ENCODE measurements around the gene UNC13D.

Gene UNC13D

DNA sequence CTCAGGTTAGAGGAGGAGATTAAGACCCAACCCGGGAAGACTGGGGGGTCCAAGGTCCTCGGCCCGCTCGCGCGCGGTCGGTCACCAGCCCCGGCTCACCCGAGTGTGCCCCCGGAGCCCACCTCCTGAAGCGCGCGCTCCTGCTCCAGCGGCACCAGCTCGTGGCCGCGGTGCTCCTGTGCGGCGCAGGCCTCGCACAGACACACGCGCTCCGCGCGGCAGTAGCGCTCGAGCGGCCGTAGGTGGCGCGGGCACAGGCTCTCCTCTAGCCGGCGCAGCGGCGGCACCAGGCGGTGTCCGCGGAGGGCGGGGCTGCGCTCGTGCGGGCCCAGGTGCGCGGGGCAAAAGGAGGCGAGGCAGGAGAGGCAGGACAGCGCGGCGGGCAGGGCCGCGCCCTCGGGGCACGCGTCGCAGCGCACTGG is 33.6 kb upstream of the UNC13D start:
- no peak for DNase-seq (ENCODE audit: low read depth)
- H3K4me3 ChIP-seq (ENCODE audit: control insufficient read depth, low read depth, low read length): peak overlapping the region; percentile 52
- TF ChIP-seq, protein P1, sequence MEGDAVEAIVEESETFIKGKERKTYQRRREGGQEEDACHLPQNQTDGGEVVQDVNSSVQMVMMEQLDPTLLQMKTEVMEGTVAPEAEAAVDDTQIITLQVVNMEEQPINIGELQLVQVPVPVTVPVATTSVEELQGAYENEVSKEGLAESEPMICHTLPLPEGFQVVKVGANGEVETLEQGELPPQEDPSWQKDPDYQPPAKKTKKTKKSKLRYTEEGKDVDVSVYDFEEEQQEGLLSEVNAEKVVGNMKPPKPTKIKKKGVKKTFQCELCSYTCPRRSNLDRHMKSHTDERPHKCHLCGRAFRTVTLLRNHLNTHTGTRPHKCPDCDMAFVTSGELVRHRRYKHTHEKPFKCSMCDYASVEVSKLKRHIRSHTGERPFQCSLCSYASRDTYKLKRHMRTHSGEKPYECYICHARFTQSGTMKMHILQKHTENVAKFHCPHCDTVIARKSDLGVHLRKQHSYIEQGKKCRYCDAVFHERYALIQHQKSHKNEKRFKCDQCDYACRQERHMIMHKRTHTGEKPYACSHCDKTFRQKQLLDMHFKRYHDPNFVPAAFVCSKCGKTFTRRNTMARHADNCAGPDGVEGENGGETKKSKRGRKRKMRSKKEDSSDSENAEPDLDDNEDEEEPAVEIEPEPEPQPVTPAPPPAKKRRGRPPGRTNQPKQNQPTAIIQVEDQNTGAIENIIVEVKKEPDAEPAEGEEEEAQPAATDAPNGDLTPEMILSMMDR (IDR thresholded peaks at IDR 0.05; ENCODE audit: control insufficient read depth, insufficient read depth, low read depth, low read length, missing control alignments): peak; percentile 18

DNA sequence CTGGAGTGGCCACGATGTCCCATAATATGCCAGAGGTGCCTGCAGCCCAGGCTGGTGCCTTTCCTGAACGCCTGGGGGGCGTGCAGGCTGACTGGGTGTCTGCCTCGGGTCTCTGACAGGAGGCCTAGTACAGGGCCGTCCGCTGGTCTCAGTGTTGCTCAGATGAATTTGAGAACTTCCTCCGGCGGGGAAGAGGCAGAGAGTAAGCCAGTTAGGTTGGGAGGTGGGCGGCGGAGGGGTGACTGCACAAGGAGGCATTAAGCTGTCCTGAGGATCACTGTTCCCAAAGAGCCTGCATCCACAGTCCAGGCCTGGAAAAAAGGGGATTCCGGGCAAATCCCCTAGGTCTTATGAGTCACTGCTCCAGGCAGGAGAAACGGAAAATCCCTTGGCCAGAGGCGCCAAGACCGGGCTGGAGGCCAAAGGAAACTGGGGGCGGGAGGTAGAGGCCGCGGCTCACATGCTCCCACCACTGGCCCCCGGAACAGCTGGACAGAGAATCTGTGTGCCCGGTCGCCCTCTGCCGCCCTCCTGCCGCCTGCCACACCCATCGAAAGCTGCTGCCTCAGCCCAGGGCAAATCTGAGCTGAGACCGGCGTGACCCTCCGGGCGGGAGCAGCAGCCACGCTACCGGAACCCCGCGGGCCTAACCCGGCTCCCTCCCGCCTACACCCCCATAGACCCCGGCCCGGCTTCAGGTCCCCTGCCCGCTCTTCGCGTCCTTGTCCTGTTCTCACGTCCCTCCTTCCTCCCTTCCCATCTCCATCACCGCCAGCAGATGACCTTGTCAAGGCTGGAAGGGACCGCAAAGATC is 32.9 kb upstream of the UNC13D start:
- TF ChIP-seq, protein P1 (IDR thresholded peaks at IDR 0.05; ENCODE audit: control insufficient read depth, insufficient read depth, low read depth, low read length, missing control alignments): no peak
- DNase-seq (ENCODE audit: low read depth): peak; percentile 77
- peak overlapping the region; percentile 52 for H3K4me3 ChIP-seq (ENCODE audit: control insufficient read depth, low read depth, low read length)

DNA sequence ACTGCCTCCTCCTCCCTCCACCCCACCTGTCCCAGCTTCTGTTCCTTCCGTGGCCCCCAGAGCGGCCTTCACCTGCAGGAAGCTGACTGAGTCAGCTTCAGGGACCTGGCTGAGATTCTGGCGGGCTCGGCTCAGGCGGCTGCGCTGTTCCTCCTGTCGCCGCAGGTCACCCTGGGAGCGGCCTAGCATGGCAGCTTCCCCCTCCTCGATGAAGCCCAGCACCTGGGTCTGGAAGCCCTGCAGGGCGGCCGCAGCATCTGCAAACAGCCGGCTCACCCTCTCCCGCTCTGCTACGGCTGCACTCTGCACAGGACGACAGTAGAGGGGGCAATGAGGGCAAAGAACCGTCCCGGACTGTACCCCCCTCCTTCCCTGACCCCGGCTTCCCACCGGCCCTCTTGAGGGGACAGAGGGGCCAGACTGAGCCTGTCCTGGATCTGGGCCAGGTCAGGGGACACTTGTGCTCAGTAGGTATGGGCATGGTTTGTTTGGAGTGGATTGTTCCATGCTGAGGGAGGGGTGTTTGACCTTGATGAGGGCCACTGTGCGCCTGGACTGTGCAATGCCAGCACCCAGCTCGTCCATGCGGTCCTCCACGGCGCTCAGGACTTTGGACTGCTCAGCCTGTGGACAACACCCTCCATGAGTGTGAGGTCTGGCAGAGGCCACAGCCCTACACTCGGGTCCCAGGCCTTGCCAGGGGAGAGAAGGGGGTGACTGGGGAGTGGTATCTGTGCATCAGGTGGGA is 32.2 kb upstream of the UNC13D start:
- no peak for DNase-seq (ENCODE audit: low read depth)
- TF ChIP-seq, protein P1 (IDR thresholded peaks at IDR 0.05; ENCODE audit: control insufficient read depth, insufficient read depth, low read depth, low read length, missing control alignments): no peak
- H3K4me3 ChIP-seq (ENCODE audit: control insufficient read depth, low read depth, low read length): peak overlapping the region; percentile 52

DNA sequence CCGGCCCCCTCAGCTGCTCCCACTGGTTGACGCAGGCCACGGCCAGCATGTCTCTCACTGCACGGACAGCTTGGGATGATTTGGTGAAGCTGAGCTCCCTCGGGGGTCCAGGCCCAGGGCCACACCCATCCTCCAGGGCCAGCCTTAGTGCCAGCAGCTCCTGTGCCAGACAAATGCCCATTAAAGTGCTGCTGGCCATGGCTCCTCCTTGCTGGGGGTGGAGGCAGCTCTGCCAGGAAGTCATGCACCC is 31.7 kb upstream of the UNC13D start:
- no peak overlapping the region for H3K4me3 ChIP-seq (ENCODE audit: control insufficient read depth, low read depth, low read length)

DNA sequence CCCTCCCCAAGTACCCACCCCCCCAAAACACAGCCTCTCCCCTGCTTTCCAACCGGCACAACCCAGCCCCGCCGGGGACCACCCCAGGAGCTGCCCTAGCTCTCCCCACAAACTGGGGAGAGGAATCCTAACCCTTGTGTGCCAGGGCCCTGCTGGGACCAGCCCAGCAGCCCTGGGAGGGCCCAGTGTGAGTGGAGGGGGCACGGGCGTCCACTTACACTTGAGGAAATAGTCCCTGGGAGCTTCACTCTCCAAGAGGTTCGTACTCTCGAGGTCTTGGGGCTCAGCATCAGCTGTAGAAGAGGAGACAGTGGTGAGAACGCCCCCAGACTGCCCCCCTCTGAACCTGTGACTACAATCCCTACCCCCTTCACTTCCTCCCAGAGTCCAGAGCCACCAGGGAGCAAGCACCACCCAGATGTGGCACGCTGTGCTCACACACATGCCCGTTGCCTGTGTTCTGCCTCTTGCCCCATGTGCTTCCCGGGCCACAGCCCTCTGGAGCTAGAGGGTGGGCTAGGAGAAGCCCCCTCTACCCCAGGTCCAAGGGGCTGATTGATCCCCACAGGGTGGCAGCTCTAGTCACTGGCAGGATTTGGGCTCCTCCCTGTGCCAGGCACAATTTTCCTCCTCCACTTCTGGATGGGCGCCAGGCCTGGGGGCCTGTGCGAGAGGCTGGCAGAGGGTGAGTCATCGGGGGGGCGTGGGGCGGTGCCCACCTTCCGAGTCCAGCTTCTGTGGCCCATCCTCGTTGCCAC is 31.2 kb upstream of the UNC13D start:
- TF ChIP-seq, protein P1 (IDR thresholded peaks at IDR 0.05; ENCODE audit: control insufficient read depth, insufficient read depth, low read depth, low read length, missing control alignments): no peak
- no peak for DNase-seq (ENCODE audit: low read depth)
- H3K4me3 ChIP-seq (ENCODE audit: control insufficient read depth, low read depth, low read length): no peak overlapping the region

More for the DNA sequence above, 31.7 kb upstream of the UNC13D start:
- TF ChIP-seq, protein P1 (IDR thresholded peaks at IDR 0.05; ENCODE audit: control insufficient read depth, insufficient read depth, low read depth, low read length, missing control alignments): no peak
- no peak for DNase-seq (ENCODE audit: low read depth)

DNA sequence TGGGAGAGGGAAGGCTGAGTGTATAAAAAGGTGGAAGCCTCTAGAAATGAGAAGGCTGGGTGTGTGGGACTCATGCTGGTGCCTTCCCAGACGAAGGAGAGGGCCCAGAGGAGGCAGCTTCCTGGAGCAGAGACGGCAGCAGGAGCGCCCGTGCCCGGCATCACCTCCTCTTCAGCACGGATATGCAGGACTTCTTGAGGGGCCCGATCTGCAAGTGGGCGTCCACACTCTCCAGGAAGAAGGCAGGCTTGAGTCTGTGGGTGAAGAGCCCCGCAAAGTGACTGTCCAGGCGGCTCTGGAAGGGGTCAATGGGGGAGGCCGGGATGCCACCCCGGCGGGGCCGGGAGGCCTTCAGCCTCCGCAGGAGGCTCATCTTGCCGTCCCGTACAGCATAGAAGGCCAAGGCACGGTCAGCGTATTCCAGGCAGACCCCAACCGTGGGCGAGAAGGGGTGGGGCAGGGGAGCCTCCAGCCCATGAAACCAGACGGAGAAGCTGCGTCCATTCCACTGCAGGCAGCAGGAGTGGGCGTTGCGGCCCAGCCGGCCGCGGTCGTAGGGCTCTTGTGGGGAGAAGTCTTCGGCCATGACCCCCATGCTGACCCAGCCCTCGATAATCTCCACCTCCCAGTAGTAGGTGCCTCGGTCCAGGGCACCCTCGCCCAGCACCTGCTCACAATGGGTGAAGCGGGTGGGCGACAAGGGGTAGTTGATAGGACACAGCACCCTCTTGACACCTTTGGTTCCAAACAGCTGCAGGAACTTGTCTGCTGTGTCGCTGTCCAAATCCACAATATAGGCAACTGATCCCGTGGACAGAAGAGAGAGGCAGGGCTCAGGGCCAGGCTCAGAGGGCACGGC is 30.3 kb upstream of the UNC13D start:
- TF ChIP-seq, protein P1 (IDR thresholded peaks at IDR 0.05; ENCODE audit: control insufficient read depth, insufficient read depth, low read depth, low read length, missing control alignments): no peak
- no peak for DNase-seq (ENCODE audit: low read depth)
- no peak overlapping the region for H3K4me3 ChIP-seq (ENCODE audit: control insufficient read depth, low read depth, low read length)

Measured in AG09309 (cell line).